Kidney capillary endothelial cell (primary cell): Measurements from ENCODE around the gene PRKACB.
"Not testable (repeated sequence)": the region's sequence is repeated elsewhere in the genome, so short reads cannot be mapped to it uniquely, and the experiment has no call there.

ENCODE experiments used
- DNase-seq: peaks from one replicate; pipeline ENCODE4 v3.0.0-alpha.2; 2018; ENCODE audit warnings: low spot score

PRKACB gene

DNA sequence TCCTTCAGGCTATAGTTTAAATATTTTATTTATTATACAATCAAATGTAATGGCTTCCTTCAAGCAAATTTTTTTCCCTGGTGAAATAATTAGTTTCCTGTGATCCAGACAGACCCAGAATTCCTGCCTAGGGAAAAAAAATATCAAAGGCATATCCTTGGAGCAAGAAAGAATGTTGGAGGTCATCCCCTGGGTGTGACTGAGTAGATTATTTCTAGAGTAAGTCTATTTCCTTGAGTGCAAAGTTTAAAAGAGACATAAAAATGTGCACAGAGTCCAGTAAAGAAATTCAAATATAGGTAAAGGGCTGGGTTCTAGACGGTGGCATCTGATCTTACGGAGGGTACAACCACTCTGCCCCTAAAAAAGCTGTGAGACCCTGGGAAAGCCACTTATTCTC, 125.2 kb downstream of the PRKACB start:
- no peak for DNase-seq

DNA sequence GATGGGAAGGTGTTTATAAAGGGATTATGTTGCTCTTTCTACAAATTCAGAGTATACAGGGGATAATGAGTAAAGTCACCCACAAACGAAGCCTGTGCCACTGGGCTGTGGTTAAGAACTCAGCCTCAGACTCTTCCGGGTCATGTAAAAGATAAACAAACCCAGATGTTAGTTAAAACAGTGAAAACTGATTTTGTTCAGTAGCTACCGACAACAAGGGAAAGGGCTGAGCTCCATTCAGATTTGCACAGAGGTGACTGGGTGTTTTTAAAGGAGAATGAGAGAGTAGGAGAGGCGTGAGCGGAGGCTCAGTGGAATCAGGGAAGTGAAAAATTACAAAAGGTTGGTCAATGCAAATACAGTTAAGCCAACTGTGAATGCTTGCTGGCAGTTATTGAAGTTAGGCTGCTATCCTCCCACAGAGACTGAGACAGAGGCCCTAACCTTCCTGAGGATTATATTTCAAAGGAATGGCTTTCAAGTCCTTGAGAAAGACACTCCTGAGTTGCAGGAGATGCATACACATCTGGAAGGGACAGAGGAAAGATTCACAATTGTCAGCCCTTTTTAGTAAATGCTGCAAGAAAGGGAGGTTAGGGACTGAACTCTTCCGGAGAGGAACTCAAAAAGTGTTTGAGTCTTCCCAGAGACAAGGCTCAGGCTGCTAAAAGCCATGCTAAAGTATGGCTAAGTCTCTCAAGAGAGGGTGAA, 127.5 kb downstream of the PRKACB start:
- DNase-seq, result no peak

DNA sequence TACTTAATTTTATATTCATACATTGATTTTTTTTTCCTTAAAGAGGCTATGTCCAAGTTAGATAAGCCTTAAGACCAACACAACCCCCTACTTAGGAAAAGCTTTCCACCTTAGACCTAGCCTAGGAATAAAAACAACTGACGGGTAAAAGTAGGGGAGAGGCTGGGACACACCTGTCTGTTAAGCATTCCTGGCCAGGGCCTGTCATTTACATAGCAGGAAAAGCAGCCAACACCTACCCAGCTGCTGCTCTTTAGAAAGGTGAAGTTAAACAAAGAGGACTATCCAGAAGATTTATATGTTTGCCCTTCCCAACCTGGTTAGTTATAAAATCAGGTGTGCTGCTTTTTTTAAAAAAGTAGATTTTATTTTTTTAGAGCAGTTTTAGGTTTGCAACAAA, 128.3 kb downstream of the PRKACB start:
- DNase-seq, result no peak

DNA sequence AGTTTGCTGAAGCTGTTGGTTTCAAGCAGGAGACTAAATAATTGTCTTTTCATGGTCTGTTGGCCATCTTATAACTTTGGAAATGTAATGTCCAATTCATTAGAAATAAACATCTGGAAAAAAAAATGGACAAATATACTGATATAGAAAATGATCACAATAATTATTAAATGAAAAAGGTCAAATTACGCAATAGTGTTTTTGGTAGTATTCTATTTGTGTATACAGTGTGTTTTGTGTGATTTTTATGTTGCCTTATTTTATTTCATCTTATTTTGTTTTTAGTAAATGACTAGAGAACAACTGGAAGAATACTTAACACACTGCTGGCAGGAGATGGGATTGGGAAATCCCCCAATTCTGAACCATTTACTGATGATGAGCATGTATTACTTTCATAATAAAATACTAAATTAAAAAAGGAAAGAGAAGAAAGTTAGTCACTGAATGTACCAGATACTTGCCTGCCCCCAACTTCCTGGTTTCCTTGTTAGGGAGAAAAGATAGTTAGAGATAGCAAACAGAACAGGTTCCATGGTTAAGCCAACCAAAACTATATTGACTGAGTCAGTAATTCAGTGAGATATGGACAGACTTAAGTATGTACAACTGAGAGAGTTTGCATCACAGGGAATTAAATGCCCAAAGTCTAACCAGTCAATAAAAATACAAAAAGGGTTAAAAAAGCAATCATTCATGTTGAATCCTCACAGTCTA, 133.4 kb downstream of the PRKACB start:
- no peak for DNase-seq

DNA sequence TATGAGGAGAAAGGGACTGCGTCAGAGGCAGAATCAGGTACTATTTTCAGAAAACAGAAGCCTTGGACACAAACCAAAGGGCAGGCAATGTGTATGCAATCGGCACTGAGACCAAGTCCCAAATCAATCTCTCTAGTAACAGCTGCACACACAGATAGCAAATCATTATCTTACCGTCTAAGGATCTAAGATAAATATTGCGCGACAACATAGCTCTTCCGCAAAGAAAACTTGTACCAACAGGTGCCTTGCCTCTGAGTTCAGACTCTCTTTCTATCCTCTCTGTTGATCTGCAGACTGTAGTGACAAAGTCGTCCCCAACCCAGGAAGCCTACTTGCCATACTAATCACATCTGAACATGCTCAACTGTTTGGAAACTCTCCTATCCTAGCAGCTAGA, 134.8 kb downstream of the PRKACB start:
- no peak for DNase-seq

DNA sequence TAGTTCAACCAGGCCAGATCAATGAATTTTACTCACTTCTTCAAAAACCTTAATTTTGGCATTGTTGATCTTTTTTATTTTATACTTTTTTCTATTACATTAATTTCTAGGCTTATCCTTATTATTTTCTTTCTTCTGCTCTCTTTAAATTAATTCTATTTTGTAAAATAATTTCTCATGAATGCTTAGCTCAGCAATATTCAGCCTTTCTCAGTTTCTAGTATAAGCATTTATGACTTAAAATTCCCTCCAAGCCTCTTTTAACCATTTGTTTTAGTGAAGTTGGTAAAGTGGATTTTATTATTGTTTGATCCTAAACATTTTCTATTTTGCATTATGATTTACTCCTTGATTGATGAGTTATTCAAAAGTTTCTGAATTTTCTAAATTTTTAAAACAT, 136.8 kb downstream of the PRKACB start:
- DNase-seq, result no peak

DNA sequence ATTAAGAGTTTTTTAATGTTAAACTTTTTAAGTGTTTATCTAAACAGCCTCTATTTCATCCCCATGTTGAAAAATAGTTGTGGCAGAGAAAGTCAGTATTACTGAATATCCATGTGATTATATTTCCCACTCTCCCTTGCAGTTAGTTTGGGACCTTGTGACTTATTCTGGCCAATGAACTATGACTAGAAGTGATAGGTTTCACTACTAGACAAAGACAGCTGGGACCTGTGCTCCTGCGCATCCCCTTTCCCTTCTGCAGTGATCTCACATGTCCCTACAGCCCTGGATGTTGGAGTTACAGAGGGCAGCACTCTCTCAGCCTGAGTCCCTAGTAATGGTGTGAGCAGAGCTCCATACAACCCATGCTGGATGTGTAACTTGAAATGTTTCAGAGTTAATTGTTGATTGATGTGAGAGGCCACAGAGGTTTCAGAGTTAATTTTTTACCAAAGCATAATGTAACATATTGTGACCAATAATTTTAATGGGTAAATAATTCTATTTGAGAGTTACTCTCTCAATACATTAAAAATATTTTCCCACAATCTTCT, 138.8 kb downstream of the PRKACB start:
- DNase-seq, result no peak

DNA sequence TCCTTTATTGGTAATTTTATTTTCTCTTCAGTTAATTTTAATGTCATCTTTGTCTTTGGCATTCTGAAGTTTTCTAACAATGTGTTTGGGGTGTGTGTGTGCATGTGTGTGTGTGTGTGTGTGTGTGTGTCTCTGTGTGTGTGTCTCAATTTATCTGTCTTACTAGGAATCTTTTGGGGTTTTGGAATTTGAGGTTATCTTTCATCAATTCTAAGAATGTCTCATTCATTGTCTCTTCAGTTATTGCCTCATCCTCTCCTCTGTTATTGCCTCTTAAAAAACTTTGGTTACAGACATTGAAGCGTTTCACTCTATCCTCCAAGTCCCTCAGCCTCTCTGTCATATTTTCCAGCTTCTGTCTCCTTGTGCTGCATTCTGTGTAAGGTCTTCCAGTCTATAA, 139.3 kb downstream of the PRKACB start:
- no peak for DNase-seq

DNA sequence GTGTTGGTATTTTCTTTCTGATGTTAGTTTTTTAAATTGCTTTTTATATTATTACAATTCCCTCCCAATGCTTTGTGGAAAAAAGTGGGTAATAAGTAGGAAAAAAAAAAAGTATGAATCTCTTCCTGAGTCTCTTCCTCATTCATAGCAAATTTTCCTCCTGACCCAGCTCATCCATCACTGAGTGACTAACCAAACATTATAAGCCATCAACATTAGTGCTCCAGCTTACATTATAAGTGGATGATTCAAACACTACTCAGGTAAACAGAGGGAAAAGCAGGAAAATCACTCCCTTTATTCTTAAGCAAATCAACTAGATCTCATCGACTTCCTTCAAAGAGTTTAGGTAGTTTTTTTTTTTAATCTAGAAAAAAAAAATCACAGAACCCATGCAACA, 142.0 kb downstream of the PRKACB start:
- DNase-seq, result no peak

DNA sequence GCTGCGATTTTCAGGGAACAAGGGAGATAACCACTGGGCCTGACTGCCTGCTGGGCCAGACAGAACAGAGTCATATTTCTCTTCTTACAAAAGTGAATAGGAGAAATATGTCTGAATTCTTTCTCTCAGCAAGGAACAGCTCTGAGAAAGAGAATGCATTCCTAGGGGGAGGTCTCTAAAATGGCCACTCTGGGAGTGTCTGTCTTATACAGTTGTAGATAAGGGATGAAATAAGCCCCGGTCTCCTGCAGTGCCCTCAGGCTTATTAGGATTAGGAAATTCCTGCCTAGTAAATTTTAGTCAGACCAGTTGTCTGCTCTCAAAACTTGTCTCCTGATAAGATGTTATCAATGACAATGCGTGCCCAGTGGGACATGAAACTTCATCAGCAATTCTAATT, 143.3 kb downstream of the PRKACB start:
- not testable (repeated sequence) for DNase-seq
